VCaP (cell line): ENCODE results near the gene GRIK3.

ENCODE experiments used
- H3K27ac ChIP-seq: fragments of 450-650 bp; 2 replicates; pipeline ENCODE4 v1.5.1; 2017
- CTCF ChIP-seq: fragments of 450-650 bp; conservative IDR thresholded peaks from 2 replicates; pipeline ENCODE4 v1.5.1; 2017; ENCODE audit warnings: mild to moderate bottlenecking, moderate library complexity

GRIK3 gene

GRCh38 chr1:37047542-37047941 is 13.2 kb upstream of the GRIK3 start:
- TF ChIP-seq CTCF: no peak
- no peak overlapping the region for H3K27ac ChIP-seq

- TF ChIP-seq CTCF: no peak
- H3K27ac ChIP-seq: no peak overlapping the region
These were observed 8.8 kb upstream of the GRIK3 start for GRCh38 chr1:37043101-37043500.

- no peak overlapping the region for H3K27ac ChIP-seq
- TF ChIP-seq CTCF: no peak
These were observed 8.2 kb upstream of the GRIK3 start for GRCh38 chr1:37042506-37042905.

GRCh38 chr1:37041483-37041882 is 7.2 kb upstream of the GRIK3 start:
- TF ChIP-seq CTCF: no peak

GRCh38 chr1:37040773-37041172 is 6.5 kb upstream of the GRIK3 start:
- peak; percentile 58 for TF ChIP-seq CTCF
- H3K27ac ChIP-seq: 0 out of 2 replicates have a peak overlapping the region, but pooled peaks have one; percentile 8

More at GRCh38 chr1:37041483-37041882, 7.2 kb upstream of the GRIK3 start:
- H3K27ac ChIP-seq: 0 out of 2 replicates have a peak overlapping the region, but pooled peaks have one; percentile 8

GRCh38 chr1:37040261-37040660 is 5.9 kb upstream of the GRIK3 start:
- TF ChIP-seq CTCF: no peak

GRCh38 chr1:37038227-37039093 is 4.1 kb upstream of the GRIK3 start:
- no peak for TF ChIP-seq CTCF
- H3K27ac ChIP-seq: no peak overlapping the region

More at GRCh38 chr1:37040261-37040660, 5.9 kb upstream of the GRIK3 start:
- 0 out of 2 replicates have a peak overlapping the region, but pooled peaks have one; percentile 8 for H3K27ac ChIP-seq
